Stimulated activated CD4-positive, alpha-beta T cell treated with anti-CD3 and anti-CD28 coated beads, Interleukin-15, amount 100 ng/mL, for 24 hours (primary cell): ENCODE measurements around the gene NPW.
A peak's percentile ranks its signal among the peaks of the same experiment; 100 is the strongest.

Source experiments
- DNase-seq: peaks from one replicate; pipeline ENCODE4 v3.0.0-alpha.2; 2020

Gene NPW

GRCh38 chr16:2037115-2037514 is 17.5 kb downstream of the NPW start:
- DNase-seq = no peak

- no peak for DNase-seq
Measured at GRCh38 chr16:2037647-2038381, 18.2 kb downstream of the NPW start.

GRCh38 chr16:2038382-2039231 is 19.0 kb downstream of the NPW start:
- DNase-seq = no peak

GRCh38 chr16:2039274-2040031 is 19.9 kb downstream of the NPW start:
- no peak for DNase-seq

- no peak for DNase-seq
Measured at GRCh38 chr16:2040041-2040786, 20.6 kb downstream of the NPW start.

- DNase-seq = no peak
Measured at GRCh38 chr16:2040787-2041522, 21.4 kb downstream of the NPW start.

- DNase-seq = no peak
Measured at GRCh38 chr16:2042171-2042985, 22.8 kb downstream of the NPW start.

GRCh38 chr16:2042986-2043666 is 23.5 kb downstream of the NPW start:
- no peak for DNase-seq

GRCh38 chr16:2043667-2044451 is 24.3 kb downstream of the NPW start:
- DNase-seq = no peak

- no peak for DNase-seq
Measured at GRCh38 chr16:2044541-2044940, 25.0 kb downstream of the NPW start.

GRCh38 chr16:2045965-2046892 is 26.6 kb downstream of the NPW start:
- no peak for DNase-seq

GRCh38 chr16:2046893-2047329 is 27.3 kb downstream of the NPW start:
- no peak for DNase-seq

GRCh38 chr16:2047330-2048115 is 27.9 kb downstream of the NPW start, which contains the start of the genes NTHL1 and TSC2:
TSS of gene NTHL1 (minus strand) at chr16:2047834. CDS start at chr16:2047823, 11 bp downstream.
TSS of gene TSC2 (plus strand) at chr16:2047985. CDS start at chr16:2048616, 631 bp downstream.
- peak; percentile 97 for DNase-seq

- no peak for DNase-seq
Measured at GRCh38 chr16:2048116-2048543, 28.5 kb downstream of the NPW start.

- DNase-seq = no peak
Measured at GRCh38 chr16:2053211-2053610, 33.6 kb downstream of the NPW start.

GRCh38 chr16:2053897-2054296 is 34.3 kb downstream of the NPW start:
- DNase-seq = no peak

- DNase-seq = no peak
Measured at GRCh38 chr16:2054543-2055245, 35.1 kb downstream of the NPW start.
